Fibroblast of peridontal ligament (primary cell): ENCODE data around the gene CLCN4.
A peak's percentile ranks its signal among the peaks of the same experiment; 100 is the strongest.

Experiments used
- DNase-seq: peaks from one replicate; pipeline ENCODE4 v3.0.0-alpha.2; 2010; ENCODE audit errors: extremely low read depth

CLCN4 gene

DNA sequence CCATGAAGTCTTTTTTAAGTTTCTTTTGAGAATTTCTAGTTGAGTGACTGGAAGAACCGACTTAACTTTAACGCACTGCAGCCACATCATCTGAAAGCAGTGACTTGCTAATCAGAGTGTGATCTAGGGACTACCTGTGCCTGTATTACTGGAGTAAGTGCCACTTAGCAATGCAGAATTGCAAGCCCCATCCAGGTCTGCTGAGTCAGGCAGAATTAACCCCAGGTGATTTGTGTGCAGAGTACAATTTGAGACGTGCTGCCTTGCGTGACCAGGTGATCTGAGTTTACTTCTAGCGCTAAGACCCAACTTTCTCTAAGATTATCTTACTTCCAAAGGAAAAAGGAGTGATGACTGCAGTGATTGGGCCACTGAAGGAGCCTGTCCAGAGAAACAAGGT lies 85.3 kb downstream of the CLCN4 start:
- no peak for DNase-seq

DNA sequence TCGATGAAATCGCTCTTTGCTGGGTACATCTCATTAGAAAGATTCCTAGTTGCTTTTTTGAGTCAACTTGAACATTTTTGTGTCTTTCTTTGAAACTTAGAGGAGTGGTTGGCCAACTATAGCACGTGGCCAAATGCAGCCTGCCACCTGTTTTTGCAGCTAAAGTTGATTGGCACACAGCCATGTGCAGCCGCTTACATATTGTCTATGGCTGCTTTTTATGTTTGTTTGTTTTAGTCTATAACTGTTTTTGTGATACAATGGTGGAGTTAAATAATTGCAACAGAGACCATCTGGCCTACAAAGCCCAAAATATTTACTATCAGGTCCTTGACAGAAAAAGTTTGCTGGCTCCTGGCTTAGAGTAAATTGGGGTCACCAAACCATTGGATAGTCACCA lies 86.3 kb downstream of the CLCN4 start:
- DNase-seq, result no peak

DNA sequence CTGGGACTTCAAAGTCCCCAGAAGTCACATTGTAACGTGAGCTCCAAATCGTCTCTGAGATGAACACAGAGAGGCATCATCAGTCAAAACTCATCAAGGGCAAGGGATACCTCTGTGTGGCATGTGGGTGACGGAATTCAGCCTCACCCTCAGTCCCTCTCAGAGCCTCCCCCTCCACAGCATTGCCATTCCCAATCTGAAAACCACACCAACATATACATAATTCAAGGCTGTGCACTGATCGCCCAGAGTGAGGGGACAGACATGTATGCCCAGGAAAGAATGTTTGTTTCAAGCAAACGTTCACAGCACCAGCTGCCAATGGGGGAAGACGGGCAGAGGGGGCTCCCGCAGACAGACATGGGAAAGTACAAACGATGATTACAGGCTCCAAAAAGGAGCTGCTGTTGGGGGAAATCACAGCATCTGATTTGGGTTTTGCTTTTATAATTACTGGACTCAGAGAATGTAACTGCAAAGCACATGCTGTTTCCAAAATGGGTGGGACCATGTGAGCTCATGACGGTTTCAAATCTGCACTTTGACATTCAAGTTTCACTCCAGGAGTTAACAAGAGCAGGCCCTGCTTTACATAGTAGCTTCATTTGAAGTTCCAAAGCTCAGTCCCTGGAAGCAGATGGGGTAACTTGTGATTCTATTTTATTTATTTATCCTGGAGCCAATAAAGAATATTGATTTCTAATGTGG lies 88.3 kb downstream of the CLCN4 start:
- peak; percentile 42 for DNase-seq

DNA sequence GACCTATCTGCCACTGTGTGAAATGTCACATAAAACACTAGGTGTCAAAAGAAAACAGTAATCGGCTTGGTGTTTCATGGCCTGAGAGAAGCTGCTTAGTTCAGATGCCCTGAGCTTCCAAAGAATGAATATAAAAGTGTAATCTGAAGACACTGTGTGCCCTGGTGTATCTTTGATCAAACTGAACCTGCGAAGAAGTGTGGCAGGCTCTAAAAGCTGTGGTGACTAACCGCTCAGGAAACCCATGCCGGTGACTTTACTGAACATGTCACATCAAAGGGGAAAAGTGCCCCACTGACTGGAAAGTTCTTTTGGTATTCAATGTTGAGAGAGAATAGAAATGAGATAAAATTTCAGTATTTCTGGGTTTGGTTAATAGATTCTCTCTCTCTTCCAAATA lies 89.1 kb downstream of the CLCN4 start:
- no peak for DNase-seq

DNA sequence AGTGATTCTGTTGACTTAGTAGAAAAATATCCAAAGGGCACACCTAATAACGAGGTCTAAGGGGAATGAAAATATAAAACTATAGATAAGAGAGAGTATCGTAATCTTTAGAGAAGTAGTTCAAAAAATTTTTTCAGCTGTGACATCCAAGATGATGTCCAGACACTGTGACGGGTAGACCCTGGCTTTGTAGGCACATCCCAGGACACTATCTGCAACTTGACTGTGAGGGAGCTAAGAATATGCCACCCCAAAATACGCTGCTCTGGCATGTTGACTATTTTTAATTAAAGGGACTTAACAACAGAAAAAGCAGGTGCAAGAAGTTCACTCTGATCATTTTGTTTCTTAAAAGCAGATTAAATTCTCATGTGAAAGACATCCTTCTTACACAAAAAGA lies 89.5 kb downstream of the CLCN4 start:
- DNase-seq, result no peak

DNA sequence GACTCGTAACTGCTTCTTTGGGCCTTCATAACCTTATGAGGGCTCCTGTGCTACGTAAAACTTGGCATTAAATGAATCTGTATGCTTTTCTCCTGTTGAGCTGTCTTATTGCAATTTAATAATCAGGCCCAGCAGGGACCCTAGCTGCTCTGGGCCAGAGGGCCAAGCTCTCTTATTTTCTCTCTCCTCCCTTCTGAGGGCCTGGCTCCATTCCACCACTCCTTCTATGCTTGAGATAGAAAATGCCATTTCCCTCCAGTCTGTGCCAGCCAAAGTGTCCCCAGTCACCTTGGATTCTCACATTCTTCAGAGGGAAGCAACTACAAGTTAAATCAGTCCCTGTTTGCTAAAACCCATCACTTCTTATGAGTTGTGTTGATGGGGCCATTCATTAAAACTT lies 90.1 kb downstream of the CLCN4 start:
- DNase-seq, result no peak

DNA sequence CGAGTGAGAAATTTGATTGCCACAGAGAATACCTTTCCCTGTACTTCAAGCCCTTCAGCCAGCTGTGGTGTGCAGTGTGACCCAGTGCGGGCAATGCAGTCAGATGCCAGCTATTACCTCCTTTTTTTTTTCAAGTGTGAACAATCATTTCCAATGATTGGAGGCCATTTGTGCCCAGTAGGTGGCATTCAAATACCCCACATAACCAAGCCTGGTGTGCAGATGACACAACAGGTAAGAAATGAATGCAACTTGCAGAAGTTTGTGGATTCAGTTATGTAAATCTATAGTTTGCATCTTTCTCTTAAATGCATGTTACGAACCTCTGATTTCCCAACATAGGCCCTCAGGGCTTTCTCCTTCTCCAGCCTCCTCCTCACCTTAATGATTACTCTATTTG lies 98.0 kb downstream of the CLCN4 start:
- peak; percentile 28 for DNase-seq

DNA sequence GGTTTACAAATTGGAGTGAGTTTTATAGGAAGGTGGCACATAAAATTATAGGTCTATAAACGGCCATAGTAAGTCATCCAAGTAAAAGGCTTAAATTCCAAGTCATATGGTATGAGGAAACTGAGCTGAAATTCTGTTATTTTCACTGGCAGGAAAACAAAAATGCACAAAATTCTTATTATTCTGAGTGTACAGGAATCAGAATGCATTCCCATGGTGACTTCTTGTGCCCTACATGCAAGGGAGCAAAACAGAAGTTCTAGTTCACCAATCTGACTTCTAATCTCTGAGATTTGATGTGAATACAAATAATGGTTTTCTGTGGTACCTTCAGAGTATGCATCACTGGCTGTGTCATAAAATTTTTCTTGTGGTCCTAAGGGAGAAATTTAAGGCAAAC lies 102.9 kb downstream of the CLCN4 start:
- peak; percentile 84 for DNase-seq

DNA sequence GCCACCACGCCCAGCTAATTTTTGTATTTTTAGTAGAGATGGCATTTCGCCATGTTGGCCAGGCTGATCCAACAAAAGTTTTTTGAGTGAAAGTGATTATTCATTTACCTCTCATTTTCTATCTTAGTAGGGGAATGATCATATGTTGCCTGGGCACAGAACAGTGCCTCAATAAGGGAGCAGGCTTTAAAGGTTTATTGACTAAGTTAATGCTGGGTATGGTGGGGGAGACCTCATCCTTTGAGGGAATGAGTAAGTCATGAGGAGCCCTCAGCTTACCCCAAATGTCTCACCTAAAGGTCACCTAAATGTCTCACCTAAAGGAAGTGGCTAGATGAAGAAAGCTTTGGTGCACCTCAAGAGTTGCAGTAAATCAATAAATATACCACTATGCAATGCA lies 109.0 kb downstream of the CLCN4 start:
- no peak for DNase-seq

DNA sequence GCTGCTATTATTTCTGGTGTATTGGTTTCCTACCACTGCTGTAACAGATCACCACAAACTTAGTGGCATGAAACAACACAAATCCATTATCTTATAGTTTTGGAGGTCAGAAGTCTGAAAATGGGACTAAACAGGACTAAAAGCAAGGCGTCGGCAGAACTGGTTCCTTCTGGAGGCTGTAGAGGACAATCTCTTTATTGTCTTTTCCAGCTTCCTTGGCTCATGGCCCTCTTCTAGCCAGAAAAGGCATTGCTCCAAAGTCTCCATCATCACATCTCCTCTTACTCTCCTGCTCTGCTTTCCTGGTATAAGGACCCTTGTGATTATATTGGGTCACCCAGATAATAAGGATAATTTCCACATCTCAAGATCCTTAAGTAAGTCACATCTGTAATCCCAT lies 121.9 kb downstream of the CLCN4 start:
- DNase-seq, result no peak

DNA sequence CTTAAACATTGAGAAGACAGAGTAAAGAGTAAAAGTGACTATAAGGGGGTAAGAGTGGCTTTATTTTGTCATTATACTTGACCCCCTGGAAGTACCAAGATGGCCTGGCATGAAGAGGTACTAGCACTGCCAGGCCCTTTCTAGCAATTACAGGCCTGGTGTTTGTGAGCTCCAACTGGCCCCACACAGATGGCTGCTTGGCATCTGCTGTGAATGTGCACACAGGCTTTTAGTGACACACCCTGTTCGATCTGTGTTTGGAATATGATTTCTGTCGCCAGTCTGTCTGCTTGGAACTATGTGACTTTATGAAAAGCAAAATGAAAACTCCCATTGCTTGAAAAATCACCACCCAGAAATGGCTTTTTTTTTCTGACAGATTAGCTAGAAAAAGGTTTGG lies 123.3 kb downstream of the CLCN4 start:
- DNase-seq, result no peak

DNA sequence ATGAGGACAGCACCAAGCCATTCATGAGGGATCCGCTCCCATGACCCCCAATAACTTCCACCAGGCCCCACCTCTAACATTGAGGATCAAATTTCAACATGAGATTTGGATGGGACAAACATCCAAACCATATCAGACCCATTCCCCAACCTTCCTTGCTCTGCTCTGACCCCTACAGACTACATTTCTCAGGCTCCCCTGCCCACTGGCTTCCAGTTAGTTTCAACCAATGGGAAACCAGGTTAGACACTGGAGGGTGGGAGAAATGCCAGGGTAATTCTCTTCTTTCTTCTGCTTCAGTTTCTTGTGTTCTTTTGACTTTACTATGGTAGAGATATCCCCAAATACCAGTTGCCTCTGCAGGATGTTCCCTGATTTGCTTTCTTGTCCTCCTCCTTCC lies 125.7 kb downstream of the CLCN4 start:
- no peak for DNase-seq

DNA sequence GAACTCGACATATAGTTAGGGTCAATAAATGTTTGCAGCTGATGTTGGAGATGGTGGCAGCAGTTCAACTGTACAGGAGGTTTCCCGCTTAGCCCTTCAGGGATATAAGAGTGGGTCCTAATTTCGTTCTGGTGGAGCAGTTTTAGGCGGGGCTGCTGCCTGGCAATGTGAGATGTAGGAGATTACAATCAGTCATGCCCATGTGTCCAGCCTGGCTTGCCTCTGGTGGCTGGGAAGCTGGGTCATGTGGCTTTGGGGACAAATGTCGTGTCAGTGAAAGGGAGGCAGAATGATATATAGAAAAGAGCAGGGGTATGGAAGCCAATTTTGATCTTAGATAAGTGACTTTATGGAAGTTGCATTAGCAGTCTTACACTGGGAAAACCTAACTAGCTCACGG lies 129.4 kb downstream of the CLCN4 start:
- DNase-seq, result no peak
